Measurements from ENCODE around the gene USP24. TPM values are rescaled to one million over a fixed set of nuclear protein-coding genes. Genes with fewer than 3 reads are reported as not detected.

The USP24 gene
- total RNA-seq, 1 donor from 2014 or later: 58.6 TPM

DNA sequence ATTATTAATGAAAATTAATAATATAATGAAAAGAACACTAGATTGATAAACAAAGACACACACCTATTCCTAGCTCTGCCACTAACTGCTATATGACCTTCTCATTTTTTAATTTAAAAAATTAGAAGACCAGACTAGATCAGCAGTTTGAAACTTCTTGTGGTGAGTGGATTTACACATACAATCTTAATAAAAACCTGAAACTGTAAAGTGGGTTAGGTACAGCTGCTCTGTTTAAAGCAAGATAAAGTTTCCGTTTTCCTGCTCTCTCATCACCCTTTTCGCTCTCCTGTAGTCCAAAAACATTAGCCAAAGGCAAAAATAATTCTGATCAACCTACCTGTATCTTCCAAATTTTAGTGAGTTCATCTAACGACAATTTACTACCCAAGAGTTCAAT, 58.6 kb downstream of the USP24 start:
- no peak for DNase-seq

DNA sequence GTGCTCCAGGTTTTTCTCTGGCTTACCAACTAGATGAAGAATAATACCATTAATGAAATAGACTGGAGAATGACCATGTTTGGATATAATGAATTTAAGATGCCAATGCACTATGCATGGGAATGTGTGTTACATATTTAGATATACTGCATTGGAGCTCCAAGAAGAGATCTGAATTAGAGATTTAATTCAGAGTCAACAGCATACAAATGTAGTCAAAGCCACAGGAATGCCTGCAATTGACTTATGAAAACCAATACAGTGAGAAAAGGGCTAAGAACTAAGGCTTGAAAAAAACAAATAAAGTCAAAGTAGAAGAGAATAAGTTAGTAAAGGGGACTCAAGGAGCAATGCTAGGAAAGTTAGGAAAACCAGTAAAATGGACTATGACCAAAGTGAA, 59.1 kb downstream of the USP24 start:
- DNase-seq: no peak

DNA sequence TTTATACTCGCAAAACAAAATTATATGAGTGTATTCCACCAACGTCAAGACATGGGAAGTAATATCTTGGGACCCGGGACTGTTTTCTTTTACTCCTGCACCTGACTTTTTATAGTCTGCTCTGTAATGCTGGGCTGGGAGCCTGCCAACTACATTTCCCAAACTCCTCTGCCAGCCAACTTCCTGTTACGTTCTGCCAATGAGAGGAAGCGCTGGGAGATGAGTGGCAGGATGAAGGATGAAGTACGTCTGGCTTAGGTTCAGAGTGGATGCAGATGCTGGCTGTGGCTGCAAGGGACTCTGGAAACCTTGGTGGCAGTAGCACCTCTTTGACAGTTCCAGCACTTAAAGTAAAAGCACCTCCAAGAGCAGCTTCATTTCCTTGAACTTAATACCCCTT, 59.6 kb downstream of the USP24 start:
- DNase-seq: no peak

DNA sequence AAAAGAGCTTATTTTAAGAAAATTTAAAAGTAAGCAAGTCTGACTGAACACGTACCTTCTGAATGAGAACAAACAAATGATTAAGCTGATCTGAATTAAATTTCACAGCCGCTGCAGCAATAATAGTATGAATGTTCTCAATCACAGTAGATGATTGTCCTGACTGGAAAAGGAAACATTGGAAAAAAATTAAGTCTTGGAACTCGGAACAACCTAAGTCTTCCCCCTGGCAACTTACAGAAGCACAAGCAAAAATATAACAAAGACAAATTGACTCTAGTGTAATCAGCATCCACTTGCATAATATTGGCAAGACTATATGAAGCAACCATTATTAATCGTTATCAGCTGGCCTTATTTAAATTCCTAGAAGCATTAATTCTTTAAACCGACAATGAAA, 60.5 kb downstream of the USP24 start:
- DNase-seq: no peak

DNA sequence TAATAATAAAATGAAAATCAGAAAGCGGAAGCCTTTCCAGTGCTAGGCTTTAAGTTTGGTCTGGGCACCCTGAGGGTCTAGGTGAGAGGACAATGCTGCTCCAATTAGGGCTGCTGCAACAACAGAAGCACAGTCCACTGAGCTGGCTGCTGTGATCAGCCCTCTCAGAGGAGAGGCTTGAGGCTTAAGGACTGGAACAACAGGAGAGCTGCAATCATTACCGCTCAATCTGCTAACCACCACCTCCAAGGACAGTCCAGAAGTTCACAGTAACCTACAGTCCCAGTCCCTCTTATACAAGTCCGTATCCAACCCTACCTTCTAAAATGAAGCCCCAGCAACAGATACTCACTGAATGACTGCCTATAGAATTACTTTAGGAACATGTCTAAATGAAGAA, 62.1 kb downstream of the USP24 start:
- no peak for DNase-seq

DNA sequence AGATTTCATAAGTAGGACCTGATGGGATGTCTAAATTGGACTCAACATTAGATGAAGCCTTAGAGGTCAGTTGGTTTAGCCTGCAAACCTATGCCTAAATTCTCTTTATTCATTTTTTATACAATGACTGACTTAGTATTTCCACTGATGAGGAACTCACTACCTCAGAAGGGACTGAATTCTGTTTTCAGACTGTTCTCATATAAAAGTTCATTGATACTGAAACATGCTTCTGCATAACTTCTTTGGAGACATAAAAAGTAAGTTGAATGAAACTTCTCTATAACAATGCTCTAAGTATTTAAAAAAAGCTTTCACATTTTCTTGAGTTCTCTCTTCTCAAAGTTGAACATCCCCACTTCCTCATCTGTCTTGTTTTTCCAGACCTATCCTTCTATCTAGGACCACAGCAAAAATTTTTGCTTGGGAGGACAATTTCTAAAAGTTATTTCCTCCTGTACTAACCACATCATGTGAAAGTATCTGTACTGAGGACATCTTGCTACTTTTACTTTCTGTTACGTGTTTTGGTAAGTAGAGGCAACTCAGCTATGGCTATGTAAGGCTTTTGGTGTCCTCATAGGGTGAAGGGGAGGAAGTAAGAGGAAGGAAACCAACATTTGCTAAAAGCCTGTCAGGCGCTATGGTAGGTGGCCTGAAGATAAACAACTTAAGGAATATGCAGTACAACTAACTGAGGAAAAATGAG, 64.1 kb downstream of the USP24 start:
- no peak for DNase-seq

DNA sequence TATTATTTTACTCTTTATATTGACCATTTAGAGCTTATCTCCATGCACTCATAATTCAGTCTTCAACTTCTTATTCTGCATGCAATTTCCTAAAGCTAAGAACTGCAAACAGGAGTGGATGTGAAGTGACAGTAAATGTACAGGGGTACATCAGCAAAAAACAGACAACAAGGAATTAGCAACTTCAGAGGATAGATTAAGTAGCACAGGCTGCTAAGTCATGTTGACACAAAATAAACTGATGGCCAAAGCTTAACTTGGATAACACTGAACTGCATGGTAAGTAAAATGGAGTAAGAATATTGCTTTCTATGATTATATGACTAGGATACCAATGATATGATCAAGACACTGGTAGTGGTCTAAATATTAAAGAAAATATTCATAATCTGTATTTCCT, 66.5 kb downstream of the USP24 start:
- DNase-seq: no peak

DNA sequence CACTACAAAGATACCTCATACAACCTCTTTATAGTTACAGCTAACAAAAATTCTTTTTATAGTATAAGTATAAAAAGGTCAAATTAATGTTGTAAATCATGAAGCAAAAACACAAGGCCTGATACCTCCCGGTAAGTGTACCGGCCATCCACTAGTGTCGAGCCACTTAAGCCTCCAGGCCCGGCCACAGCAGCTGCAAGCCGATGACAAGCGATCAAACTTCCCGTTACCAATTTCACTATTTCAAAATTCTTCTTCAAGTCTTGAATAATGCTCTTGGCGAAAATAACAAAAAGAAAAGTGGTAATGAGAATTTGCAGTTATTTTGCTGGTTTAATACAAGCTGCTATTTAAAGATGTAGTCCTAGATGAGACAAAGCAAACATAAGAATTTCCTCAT, 67.6 kb downstream of the USP24 start:
- no peak for DNase-seq

DNA sequence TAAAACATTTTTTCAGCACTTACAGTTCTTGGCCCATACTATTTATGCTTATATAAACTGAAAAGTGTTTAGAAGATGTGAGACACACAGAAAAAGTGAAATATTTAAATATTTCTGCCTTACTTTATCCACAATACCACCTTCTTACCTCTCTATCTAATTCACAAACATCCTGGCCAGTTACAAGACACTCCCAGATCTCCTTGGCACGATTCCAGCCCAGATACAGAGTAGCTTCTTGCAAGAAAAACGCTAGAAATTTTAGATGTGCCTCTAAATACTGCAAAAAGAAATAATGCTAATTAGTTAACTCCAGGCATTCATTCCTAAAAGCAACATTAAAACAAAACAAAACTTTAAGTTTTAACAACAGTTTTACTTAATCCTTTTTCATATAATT, 68.4 kb downstream of the USP24 start:
- no peak for DNase-seq

DNA sequence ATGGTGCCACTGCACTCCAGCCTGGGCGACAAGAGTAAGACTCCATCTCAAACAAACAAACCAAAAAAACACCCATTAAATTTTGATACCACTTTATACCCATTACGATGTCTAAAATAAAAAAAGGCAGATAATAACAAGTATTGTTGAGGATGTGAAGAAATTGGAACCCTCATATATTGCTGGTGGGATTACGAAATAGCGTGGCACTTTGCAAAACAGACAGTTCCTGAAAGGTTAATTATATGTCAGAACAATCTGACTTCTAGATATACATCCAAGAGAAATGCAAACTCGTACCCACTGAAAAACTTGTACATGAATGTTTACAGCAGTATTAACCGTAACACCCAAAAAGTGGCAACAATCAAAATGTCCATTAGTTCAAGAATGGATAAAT, 70.3 kb downstream of the USP24 start:
- DNase-seq: no peak

DNA sequence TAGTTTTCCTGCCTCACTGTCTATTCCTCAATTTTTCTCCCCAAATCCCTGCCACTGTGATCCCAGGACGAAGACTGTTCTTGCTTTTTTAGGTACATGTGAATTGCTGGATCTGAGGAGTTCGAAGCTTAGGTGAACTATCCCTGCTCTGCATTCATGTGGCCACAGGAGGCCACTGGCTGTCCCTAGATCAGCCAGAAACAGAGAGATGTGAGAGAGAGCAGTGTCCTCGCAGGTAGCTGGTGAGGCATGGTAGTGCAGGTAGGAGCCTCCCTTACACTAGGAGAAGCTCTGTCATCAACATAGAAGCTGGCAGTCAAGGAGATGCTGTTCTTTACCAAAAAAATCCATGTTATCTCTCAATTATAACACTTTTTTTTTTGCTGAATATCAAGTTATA, 71.5 kb downstream of the USP24 start:
- no peak for DNase-seq

DNA sequence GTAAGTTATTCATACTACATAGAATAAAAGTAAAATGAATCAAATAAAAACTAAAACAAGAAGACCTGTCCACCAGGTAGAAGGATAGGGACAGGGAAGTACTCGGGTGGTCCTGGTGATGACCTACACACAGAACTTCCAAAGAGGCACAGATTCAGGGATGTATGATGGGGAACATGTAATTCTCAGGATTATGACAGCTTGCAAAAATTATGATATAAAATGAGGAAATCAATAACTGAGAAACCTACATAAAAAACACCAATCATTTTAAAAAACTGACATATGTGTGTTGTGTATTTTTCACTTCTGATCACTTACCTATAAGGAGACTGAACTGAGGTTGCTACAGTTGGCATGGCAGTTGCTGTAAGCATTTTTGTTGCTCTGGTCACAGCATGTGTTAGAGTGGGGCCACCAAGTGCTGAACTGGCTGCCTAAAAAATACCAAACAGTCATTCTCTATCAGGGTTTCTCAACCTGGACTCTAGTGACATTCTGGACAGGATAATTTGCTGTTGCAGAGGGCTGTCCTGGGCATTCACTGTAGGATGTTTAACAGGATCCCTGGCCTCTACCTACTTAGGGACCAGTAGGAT, 73.8 kb downstream of the USP24 start:
- DNase-seq: no peak

DNA sequence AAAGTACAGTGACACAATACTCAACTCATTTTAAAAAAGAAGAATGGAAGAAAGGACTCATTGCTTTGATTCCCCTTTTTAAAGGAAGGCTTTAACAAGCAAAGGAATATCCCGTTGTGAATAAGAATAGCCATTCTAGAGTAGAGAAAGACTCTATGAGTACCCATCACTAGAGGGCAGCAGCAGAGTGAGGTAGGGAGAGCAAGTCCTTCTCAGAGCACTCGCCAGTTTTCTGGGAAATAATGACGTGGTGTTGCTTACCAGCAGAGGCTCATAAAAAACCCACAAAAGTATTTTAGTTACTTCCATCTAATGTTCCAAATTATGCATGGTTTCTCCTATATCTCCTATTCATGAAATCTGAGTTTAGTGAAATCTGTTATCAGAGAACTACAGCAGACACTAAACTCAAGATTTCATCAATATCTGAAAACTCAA, 74.6 kb downstream of the USP24 start:
- DNase-seq: peak; percentile 90

DNA sequence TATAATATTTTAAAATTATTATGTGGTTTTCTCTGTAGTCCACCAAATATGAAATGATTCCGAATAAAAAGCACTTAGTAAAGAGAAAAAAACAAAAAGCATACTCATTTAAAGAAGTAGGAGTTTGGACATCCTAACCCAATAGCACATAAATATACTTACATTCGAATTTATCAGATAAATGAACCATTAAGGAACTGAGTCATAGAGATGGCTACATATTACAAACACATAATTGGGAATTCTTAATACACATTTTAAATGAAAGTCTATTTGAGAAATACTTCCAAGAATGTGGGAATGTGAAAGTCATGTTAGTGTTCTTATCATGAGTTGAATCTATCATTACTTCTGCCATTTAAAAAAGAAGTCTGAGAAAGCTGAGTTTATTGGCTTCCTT, 75.0 kb downstream of the USP24 start:
- DNase-seq: no peak

DNA sequence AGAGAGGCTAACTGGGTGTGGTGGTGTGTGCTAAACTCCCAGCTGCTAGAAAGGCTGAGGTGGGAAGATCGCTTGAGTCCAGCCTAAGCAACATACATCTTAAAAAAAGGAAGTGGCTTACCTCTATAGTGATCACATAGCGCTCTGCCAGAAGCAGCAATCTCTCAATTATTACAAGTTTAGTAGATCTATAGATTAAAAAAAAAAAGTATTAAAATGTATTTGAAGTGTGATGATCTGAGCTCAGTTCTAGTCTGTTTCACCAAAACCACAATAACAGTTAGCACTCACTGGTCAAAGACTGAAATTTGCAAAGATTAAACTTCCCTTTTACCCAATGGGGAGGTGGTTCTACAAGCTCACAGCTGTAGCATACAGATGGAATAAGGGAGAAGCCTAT, 76.3 kb downstream of the USP24 start:
- no peak for DNase-seq

DNA sequence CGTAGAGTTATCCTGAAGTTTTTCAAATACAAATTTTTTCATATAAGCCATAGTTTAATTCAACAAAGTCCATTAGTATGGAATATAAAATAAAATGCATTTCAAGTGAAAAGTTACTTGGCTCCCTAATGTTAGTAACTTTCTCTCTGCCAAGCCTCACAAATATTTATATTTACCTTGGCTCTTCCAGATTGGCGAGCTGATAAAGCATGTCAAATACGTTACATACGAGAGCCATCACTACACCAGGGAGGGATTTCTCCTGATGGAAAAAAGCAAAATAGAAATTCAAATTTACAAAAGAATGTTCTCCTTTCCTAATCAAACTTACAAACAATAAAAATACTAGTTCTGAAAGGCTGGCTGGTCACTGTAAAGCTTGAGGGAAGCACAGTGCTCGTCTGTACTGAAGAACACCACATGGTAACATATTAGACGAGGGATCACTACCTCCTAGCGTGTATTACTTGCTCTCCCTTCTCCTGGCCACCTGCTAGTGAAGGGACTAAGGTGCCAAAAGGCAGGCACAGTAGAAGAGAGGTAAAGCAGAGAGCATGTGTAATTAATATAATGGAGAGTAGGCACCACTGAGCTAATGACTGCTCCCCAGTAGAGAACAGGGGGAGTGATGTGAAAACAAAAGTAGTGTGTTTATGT, 80.9 kb downstream of the USP24 start:
- DNase-seq: no peak

DNA sequence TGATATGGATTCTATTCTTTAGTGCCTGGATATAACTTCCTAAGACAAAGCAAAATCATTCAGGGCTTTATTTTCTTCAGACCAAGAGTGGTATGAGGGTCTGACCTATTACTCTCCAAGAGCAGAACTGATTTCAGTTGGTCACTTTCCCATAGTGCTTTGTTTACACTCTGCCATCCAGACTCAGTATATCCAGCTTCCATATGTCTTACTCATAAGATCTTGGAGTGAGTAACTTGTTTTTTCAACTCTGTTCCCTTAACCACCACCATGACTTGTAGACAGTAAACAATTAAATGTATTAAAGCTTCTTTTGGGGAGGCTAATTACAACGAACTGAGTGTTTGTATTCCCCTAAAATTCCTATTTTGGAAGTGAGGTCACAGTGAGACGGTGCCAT, 83.4 kb downstream of the USP24 start:
- no peak for DNase-seq

DNA sequence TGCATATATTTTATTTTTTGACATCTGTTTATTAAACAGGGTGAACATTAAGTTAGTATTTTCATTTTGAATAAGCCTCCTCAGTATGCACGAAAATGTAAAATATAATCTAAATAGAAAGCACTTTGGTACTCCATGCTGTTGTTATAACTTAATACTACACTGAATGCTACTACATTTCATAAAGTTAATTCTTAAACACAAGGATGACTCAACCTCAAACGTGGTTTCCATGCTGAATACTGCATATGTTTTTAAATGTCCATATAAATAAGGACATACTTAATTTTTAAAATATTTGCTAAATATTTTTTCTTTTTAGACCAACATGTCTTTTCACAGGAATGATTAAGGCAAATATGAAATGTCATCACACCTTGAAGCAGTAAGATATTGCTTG, 83.9 kb downstream of the USP24 start:
- no peak for DNase-seq

DNA sequence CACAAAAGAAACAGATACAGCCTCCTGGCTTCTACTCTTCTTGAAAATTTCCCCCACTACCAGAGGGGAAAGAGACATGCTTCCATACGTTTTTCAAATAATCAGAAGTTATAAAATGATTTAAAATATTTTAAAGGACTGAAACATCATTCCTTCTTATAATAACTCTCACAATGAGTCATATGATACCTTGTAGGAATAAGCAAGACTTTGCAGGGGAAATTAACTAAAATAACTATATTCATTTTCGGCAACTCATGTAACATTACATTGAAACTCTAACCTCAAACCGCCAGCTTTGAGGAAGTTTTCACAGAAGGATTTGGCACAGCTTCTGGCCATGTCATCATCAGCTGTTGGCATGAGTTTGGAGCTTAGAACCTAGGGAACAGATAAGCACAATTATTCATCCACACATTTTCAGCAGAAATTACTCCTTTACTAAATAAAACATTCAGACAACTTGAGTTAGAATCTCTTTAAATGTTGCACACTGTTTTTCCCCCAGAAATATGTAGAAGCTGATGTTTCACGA, 85.9 kb downstream of the USP24 start:
- no peak for DNase-seq

DNA sequence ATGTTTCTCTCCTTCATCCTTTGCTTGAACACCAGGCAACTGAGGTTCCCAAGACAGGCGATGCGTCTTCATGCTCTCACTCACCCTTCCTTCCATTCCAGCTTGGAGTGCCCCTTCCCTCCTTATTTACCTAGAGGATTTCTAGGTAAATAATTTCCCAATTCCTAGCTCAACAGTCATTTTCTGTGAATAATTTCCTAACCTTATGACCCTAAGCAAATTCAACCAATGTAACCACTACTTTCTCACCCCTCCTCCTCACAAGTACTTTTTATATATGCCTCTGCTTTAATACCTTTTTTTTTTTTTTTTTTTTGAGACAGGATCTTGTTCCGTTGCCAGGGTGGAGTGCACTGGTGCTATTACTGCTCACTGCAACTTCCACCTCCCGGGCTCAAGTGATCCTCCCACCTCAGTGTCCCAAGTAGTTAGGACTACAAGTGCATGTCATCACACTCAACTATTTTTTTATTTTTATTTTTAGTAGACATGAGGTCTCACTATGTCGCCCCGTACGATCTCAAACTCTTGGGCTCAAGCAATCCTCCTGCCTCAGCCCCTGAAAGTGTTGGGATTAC, 86.7 kb downstream of the USP24 start:
- no peak for DNase-seq

DNA sequence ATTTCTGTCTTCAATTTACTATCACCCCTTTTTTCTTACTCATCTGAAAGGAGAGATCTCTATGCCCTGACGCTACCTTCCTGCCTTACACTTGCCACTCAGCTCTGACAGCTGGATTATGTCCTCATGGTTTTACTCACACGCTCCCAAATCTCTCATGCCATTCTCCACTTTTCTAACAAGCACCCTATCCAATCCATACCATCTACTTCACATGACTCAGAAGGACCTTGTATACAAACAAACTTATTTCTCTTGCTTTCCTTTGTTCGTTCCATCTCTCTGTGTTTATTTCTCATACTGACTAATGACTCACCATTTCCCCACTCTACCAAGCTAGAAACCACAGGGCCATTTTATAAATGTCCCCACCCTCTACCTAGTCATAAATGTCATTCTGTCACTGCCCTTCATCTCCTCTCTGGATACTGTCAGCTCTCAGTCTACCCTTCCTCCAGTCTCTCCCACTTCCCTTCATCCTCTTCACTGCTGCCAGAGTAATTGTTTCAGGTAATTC, 87.3 kb downstream of the USP24 start:
- no peak for DNase-seq

DNA sequence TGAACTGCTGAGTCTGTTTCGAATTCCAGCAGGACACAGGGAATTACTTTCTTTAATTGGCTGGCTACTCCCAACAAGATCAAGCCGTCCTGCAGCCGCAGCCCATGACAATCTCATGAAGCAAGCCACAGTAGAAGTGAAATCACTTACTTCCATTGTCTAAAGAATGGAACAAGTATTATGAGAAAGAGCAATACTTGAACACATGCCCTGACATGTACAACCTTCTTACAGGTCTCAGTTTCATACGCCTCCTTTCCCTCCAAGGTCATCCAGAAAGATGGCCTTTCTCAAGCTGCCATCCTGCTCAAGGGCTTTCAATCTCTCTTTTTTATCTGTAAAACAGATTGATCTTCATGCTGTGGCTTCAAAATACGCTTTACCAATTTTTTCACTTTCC, 90.7 kb downstream of the USP24 start:
- no peak for DNase-seq

DNA sequence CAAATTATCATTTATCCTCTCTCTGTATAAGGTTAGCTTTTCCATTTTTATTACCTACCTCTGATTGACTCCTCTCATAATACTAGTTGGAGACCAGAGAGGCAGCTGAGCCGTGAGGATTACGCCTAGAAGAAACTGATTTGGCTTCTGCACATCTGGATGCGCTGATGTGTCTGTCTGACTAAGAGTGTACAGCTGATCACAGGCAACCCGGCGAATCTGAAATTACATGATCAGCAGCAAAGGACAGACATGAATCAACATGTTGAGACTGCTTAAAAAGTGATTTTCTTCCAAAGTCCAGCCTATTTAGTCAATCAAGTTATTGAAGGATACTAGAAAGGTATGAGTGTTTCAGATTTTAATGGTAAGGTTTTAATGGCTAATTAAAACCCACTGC, 94.6 kb downstream of the USP24 start:
- DNase-seq: no peak
